Hepatocyte (in vitro differentiated cells): ENCODE measurements around the gene ACR. TPM values are rescaled to one million over a fixed set of nuclear protein-coding genes. Genes with fewer than 3 reads are reported as not detected.

ENCODE experiments used
- DNase-seq: peaks from one replicate; pipeline ENCODE4 v3.0.0-alpha.2; 2016; ENCODE audit warnings: low spot score
- H2AFZ ChIP-seq: fragments of 200-600 bp; sonication (generic); 2 replicates; pipeline ENCODE4 v1.6.0; 2016; ENCODE audit warnings: antibody characterized with exemption, mild to moderate bottlenecking
- H3K27ac ChIP-seq: fragments of 200-600 bp; sonication (generic); 2 replicates; pipeline ENCODE4 v1.5.1; 2016; ENCODE audit warnings: mild to moderate bottlenecking
- H3K27me3 ChIP-seq: fragments of 200-600 bp; sonication (generic); 2 replicates; pipeline ENCODE4 v1.6.1; 2016
- H3K36me3 ChIP-seq: fragments of 200-600 bp; sonication (generic); replicated peaks from 2 replicates; pipeline ENCODE4 v1.5.1; 2016; ENCODE audit warnings: low read depth; ENCODE audit not compliant: insufficient read depth
- H3K4me1 ChIP-seq: fragments of 200-600 bp; sonication (generic); 2 replicates; pipeline ENCODE4 v1.5.1; 2016; ENCODE audit warnings: mild to moderate bottlenecking, moderate library complexity; ENCODE audit not compliant: insufficient read depth
- H3K4me2 ChIP-seq: fragments of 200-600 bp; sonication (generic); 2 replicates; pipeline ENCODE4 v1.6.0; 2016
- H3K4me3 ChIP-seq: fragments of 200-600 bp; sonication (generic); 2 replicates; pipeline ENCODE4 v1.5.1; 2016; ENCODE audit warnings: mild to moderate bottlenecking
- H3K79me2 ChIP-seq: fragments of 200-600 bp; sonication (generic); 2 replicates; pipeline ENCODE4 v1.6.0; 2017; ENCODE audit warnings: mild to moderate bottlenecking
- H3K9me2 ChIP-seq: fragments of 200-600 bp; sonication (generic); replicated peaks from 2 replicates; pipeline ENCODE4 v1.6.0; 2017; ENCODE audit warnings: mild to moderate bottlenecking; ENCODE audit not compliant: insufficient read depth
- H3K9me3 ChIP-seq: fragments of 200-600 bp; sonication (generic); 2 replicates; pipeline ENCODE4 v1.5.1; 2016; ENCODE audit warnings: low read depth, mild to moderate bottlenecking
- H4K20me1 ChIP-seq: fragments of 200-600 bp; sonication (generic); 2 replicates; pipeline ENCODE4 v1.6.0; 2016; ENCODE audit warnings: mild to moderate bottlenecking; ENCODE audit not compliant: insufficient read depth, poor library complexity, severe bottlenecking
- CTCF ChIP-seq: fragments of 200-600 bp; sonication (generic); IDR thresholded peaks from 2 replicates; pipeline ENCODE4 v1.5.1; 2016; ENCODE audit warnings: antibody characterized with exemption, mild to moderate bottlenecking; ENCODE audit not compliant: poor library complexity
- EZH2 ChIP-seq: fragments of 200-600 bp; sonication (generic); IDR thresholded peaks from 2 replicates; pipeline ENCODE4 v1.6.1; 2016; ENCODE audit warnings: antibody characterized with exemption, mild to moderate bottlenecking, borderline replicate concordance
- EZH2phosphoT487 ChIP-seq: fragments of 200-600 bp; sonication (generic); IDR thresholded peaks from one replicate; pipeline ENCODE4 v1.6.1; 2018; ENCODE audit warnings: antibody characterized with exemption, mild to moderate bottlenecking, low read depth, moderate library complexity; ENCODE audit not compliant: unreplicated experiment, severe bottlenecking
- WGBS: methylation state at CpG from one replicate; pipeline ENCODE4 v1.1.6; 2016; ENCODE audit warnings: low lambda C conversion rate; ENCODE audit errors: missing lambda C conversion rate; 5-methylcytosine and 5-hydroxymethylcytosine counted together
- polyA plus RNA-seq: library from polyadenylated mRNA; unstranded; fragments of >200 nt; fragmentation: Nextera tagmentation; extraction: Ambion mirVana; gene quantifications from 2 replicates; pipeline ENCODE4 v1.2.1, GENCODE V29; 2016
- total RNA-seq: library from RNA; depleted of rRNA; stranded (reverse); fragments of >200 nt; gene quantifications from 2 replicates; pipeline ENCODE4 v1.2.3, GENCODE V29; 2014

ACR gene
- total and polyA plus RNA-seq, 2 experiments from 2014 or later: not detected

GRCh38 chr22:50719814-50720300 lies 18.1 kb upstream of the ACR start:
- no peaks in the 10 kb centered on the region for H4K20me1 ChIP-seq
- no peak overlapping the region for H3K4me3 ChIP-seq
- H2AFZ ChIP-seq: no peak overlapping the region
- no peak for DNase-seq
- H3K9me2 ChIP-seq: no peaks in the 10 kb centered on the region
- H3K36me3 ChIP-seq: no peaks in the 10 kb centered on the region
- H3K79me2 ChIP-seq: no peaks in the 10 kb centered on the region
- no peaks in the 10 kb centered on the region for H3K4me1 ChIP-seq
- WGBS: 29% methylated on average over 19 of the region's 40 CpGs
- peak overlapping the region; percentile 68 for H3K4me2 ChIP-seq
- H3K27me3 ChIP-seq: peaks cover 25% of the 10 kb centered on the region
- TF ChIP-seq CTCF: no peak
- peak; percentile 24 for TF ChIP-seq EZH2
- TF ChIP-seq EZH2phosphoT487: peak; percentile 19
- no peak overlapping the region for H3K27ac ChIP-seq
- no peaks in the 10 kb centered on the region for H3K9me3 ChIP-seq

- Histone ChIP-seq H3K79me2 (no peaks in the 10 kb centered on the region), H2AFZ (no peak overlapping the region), H3K4me2 (peak overlapping the region; percentile 68), H3K27me3 (peaks cover 25% of the 10 kb centered on the region), H3K4me1 (no peaks in the 10 kb centered on the region), H3K9me2 (no peaks in the 10 kb centered on the region), H3K9me3 (no peaks in the 10 kb centered on the region), H3K27ac (no peak overlapping the region), H4K20me1 (no peaks in the 10 kb centered on the region), H3K36me3 (no peaks in the 10 kb centered on the region), H3K4me3 (no peak overlapping the region)
- WGBS: 13% methylated on average over 68 of the region's 132 CpGs
- DNase-seq: peak; percentile 46
- TF ChIP-seq EZH2phosphoT487 (no peak), CTCF (no peak), EZH2 (no peak)
These were observed 17.4 kb upstream of the ACR start for GRCh38 chr22:50720301-50721256.

- Histone ChIP-seq H3K27ac (no peak overlapping the region), H3K79me2 (no peaks in the 10 kb centered on the region), H3K9me2 (no peaks in the 10 kb centered on the region), H3K9me3 (no peaks in the 10 kb centered on the region), H3K4me3 (no peak overlapping the region), H3K4me1 (no peaks in the 10 kb centered on the region), H3K4me2 (no peak overlapping the region), H3K27me3 (peaks cover 25% of the 10 kb centered on the region), H4K20me1 (no peaks in the 10 kb centered on the region), H2AFZ (no peak overlapping the region), H3K36me3 (no peaks in the 10 kb centered on the region)
- no peak for DNase-seq
- 95% methylated on average over 18 of the region's 32 CpGs for WGBS
- no peak for TF ChIP-seq CTCF
- TF ChIP-seq EZH2phosphoT487: no peak
- TF ChIP-seq EZH2: no peak
These were observed 16.7 kb upstream of the ACR start for GRCh38 chr22:50721257-50721844.
